ENCODE results near the gene DOCK3.
"Not testable (repeated sequence)": the region's sequence is repeated elsewhere in the genome, so short reads cannot be mapped to it uniquely, and the experiment has no call there.

Gene DOCK3

GRCh38 chr3:51191768-51192167 is 517.0 kb downstream of the DOCK3 start:
- no peak for DNase-seq (ENCODE audit: extremely low read depth, insufficient read length)
- TF ChIP-seq CTCF (IDR thresholded peaks at IDR 0.05; ENCODE audit: insufficient read depth, low read length, poor library complexity, severe bottlenecking): no peak
- Histone ChIP-seq H3K27me3 (replicated peaks; ENCODE audit: control insufficient read depth, insufficient read depth, low read length) (no peaks in the 10 kb centered on the region), H3K36me3 (ENCODE audit: control insufficient read depth, insufficient read depth, low read length) (no peaks in the 10 kb centered on the region), H3K4me3 (replicated peaks; ENCODE audit: low read depth, low read length) (no peak overlapping the region)

- Histone ChIP-seq H3K27me3 (replicated peaks; ENCODE audit: control insufficient read depth, insufficient read depth, low read length) (no peaks in the 10 kb centered on the region; the same call in 1 of the 2 replicates), H3K4me3 (replicated peaks; ENCODE audit: low read depth, low read length) (no peak overlapping the region), H3K36me3 (ENCODE audit: control insufficient read depth, insufficient read depth, low read length) (no peaks in the 10 kb centered on the region)
- no peak for TF ChIP-seq CTCF (IDR thresholded peaks at IDR 0.05; ENCODE audit: insufficient read depth, low read length, poor library complexity, severe bottlenecking)
- no peak for DNase-seq (ENCODE audit: extremely low read depth, insufficient read length)
Measured at GRCh38 chr3:51198477-51198876, 523.8 kb downstream of the DOCK3 start.

DNA sequence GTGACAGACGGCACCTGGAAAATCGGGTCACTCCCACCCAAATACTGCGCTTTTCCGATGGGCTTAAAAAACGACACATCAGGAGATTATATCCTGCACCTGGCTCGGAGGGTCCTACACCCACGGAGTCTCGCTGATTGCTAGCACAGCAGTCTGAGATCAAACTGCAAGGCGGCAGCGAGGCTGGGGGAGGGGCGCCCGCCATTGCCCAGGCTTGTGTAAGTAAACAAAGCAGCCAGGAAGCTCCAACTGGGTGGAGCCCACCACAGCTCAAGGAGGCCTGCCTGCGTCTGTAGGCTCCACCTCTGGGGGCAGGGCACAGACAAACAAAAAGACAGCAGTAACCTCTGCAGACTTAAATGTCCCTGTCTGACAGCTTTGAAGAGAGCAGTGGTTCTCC is 524.6 kb downstream of the DOCK3 start:
- H3K4me3 ChIP-seq (replicated peaks; ENCODE audit: low read depth, low read length); H3K27me3 ChIP-seq (replicated peaks; ENCODE audit: control insufficient read depth, insufficient read depth, low read length); H3K36me3 ChIP-seq (ENCODE audit: control insufficient read depth, insufficient read depth, low read length); DNase-seq (ENCODE audit: extremely low read depth, insufficient read length): not testable (repeated sequence)

DNA sequence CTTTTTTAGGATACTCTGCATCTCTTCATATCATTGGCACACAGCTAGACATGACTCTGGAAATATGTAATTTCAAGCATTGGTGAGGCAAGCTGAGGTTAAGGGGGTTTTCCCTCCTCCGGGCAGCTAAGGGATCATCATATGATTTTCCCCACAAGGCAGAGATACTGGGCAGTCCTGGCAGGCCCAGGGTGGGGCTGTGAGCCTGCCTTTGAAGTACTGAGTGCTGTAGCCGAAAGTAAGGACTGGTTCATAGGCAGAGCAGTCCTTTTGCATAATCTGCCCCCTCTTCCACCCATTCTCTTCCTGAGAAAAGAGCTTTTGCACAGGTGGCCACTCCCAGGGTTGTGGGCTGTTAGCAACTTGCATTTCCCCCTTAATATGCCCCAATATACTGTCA is 541.6 kb downstream of the DOCK3 start:
- H3K4me3 ChIP-seq (replicated peaks; ENCODE audit: low read depth, low read length): no peak overlapping the region
- no peaks in the 10 kb centered on the region for H3K36me3 ChIP-seq (ENCODE audit: control insufficient read depth, insufficient read depth, low read length)
- TF ChIP-seq CTCF (IDR thresholded peaks at IDR 0.05; ENCODE audit: insufficient read depth, low read length, poor library complexity, severe bottlenecking): no peak
- no peak for DNase-seq (ENCODE audit: extremely low read depth, insufficient read length)
- H3K27me3 ChIP-seq (replicated peaks; ENCODE audit: control insufficient read depth, insufficient read depth, low read length): no peaks in the 10 kb centered on the region; the same call in 1 of the 2 replicates

- DNase-seq (ENCODE audit: extremely low read depth, insufficient read length): no peak
- Histone ChIP-seq H3K27me3 (replicated peaks; ENCODE audit: control insufficient read depth, insufficient read depth, low read length) (no peaks in the 10 kb centered on the region), H3K4me3 (replicated peaks; ENCODE audit: low read depth, low read length) (no peak overlapping the region), H3K36me3 (ENCODE audit: control insufficient read depth, insufficient read depth, low read length) (no peaks in the 10 kb centered on the region)
- TF ChIP-seq CTCF (IDR thresholded peaks at IDR 0.05; ENCODE audit: insufficient read depth, low read length, poor library complexity, severe bottlenecking): no peak
Measured at GRCh38 chr3:51221959-51222358, 547.2 kb downstream of the DOCK3 start.

GRCh38 chr3:51224283-51224682 is 549.6 kb downstream of the DOCK3 start:
- H3K36me3 ChIP-seq (ENCODE audit: control insufficient read depth, insufficient read depth, low read length): no peaks in the 10 kb centered on the region
- no peak for TF ChIP-seq CTCF (IDR thresholded peaks at IDR 0.05; ENCODE audit: insufficient read depth, low read length, poor library complexity, severe bottlenecking)
- no peaks in the 10 kb centered on the region for H3K27me3 ChIP-seq (replicated peaks; ENCODE audit: control insufficient read depth, insufficient read depth, low read length)
- no peak overlapping the region for H3K4me3 ChIP-seq (replicated peaks; ENCODE audit: low read depth, low read length)
- no peak for DNase-seq (ENCODE audit: extremely low read depth, insufficient read length)

Measured in GM06990 (cell line).